RWPE1 (cell line): ENCODE results near the gene ARGFX.
"Not testable (repeated sequence)": the region's sequence is repeated elsewhere in the genome, so short reads cannot be mapped to it uniquely, and the experiment has no call there.

Source experiments
- CTCF ChIA-PET: fragments of 350-600 bp; sonication (Branson Sonifier 250); formaldehyde crosslinking; extraction: SDS; loops from one replicate; lab custom pipeline; 2021; lab: Yijun Ruan, JAX
- POLR2A ChIA-PET: fragments of 400-600 bp; formaldehyde crosslinking; extraction: SDS; loops from one replicate; lab custom pipeline; 2020; ENCODE audit warnings: antibody characterized with exemption; ENCODE audit not compliant: low non-redundant PET; lab: Yijun Ruan, JAX
- DNase-seq: peaks from one replicate; pipeline ENCODE4 v3.0.0; 2012; ENCODE audit warnings: low spot score
- H3K27ac ChIP-seq: fragments of 450-650 bp; 2 replicates; pipeline ENCODE4 v1.5.1; 2017
- TF ChIP-seq, protein P1 (sequence below): fragments of 450-650 bp; conservative IDR thresholded peaks from 2 replicates; pipeline ENCODE4 v1.5.1; 2017; ENCODE audit warnings: low read depth, mild to moderate bottlenecking

Gene ARGFX

GRCh38 chr3:121595765-121596406, 28.1 kb downstream of the ARGFX start:
- ChIA-PET CTCF (interaction anchor here (0.6 kb wide), 1 partner anchor 1976 kb away, joined by 3 read pairs; no protein-coding TSS in a partner anchor), POLR2A (no interaction called here)
- no peak for DNase-seq
- no peak overlapping the region for H3K27ac ChIP-seq
- TF ChIP-seq, protein P1, sequence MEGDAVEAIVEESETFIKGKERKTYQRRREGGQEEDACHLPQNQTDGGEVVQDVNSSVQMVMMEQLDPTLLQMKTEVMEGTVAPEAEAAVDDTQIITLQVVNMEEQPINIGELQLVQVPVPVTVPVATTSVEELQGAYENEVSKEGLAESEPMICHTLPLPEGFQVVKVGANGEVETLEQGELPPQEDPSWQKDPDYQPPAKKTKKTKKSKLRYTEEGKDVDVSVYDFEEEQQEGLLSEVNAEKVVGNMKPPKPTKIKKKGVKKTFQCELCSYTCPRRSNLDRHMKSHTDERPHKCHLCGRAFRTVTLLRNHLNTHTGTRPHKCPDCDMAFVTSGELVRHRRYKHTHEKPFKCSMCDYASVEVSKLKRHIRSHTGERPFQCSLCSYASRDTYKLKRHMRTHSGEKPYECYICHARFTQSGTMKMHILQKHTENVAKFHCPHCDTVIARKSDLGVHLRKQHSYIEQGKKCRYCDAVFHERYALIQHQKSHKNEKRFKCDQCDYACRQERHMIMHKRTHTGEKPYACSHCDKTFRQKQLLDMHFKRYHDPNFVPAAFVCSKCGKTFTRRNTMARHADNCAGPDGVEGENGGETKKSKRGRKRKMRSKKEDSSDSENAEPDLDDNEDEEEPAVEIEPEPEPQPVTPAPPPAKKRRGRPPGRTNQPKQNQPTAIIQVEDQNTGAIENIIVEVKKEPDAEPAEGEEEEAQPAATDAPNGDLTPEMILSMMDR = no peak

DNA sequence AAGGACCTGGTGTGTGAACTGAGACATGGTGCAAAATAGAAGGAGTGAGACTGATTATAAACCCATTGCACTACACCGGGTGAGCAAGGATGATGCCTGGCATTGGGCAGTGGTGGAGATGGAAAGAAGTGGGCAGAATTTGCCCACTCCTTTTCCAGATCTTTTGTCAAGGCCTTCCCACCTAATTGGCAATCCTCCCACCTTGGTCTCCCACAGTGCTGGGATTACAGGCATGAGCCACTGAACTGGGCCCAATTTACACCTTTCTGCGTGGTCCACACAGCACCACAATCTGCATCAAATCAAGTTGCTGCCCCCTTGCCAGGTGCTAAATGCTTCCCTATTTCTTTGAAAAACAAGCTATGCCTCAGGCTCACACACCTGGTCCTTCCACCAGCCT, 30.8 kb downstream of the ARGFX start:
- no peak overlapping the region for H3K27ac ChIP-seq
- DNase-seq = no peak
- ChIA-PET CTCF (no interaction called here), POLR2A (no interaction called here)
- TF ChIP-seq, protein P1 = no peak

DNA sequence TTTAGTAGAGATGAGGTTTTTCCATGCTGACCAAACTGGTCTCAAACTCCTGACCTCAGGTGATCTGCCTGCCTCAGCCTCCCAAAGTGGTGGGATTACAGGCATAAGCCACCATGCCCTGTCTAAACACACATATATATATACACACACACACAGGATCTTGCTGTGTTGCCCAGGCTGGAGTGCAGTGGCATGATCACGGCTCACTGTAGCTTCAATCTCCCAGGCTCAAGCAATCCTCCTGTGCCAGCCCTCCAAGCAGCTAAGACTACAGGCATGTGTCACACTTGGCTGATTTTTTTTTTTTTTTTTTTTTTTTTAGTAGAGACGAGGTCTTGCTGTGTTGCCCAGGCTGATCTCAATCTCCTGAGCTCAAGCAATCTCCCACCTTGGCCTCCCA, 32.2 kb downstream of the ARGFX start:
- CTCF ChIA-PET, POLR2A ChIA-PET, DNase-seq, H3K27ac ChIP-seq: not testable (repeated sequence)

GRCh38 chr3:121601212-121601812, 33.6 kb downstream of the ARGFX start:
- CTCF ChIA-PET = interaction anchor here (0.6 kb wide), 2 partner anchors 115 to 1522 kb away, joined by 3 to 4 read pairs; no protein-coding TSS in a partner anchor
- TF ChIP-seq, protein P1 = no peak
- DNase-seq = no peak
- no peak overlapping the region for H3K27ac ChIP-seq
- POLR2A ChIA-PET = no interaction called here

DNA sequence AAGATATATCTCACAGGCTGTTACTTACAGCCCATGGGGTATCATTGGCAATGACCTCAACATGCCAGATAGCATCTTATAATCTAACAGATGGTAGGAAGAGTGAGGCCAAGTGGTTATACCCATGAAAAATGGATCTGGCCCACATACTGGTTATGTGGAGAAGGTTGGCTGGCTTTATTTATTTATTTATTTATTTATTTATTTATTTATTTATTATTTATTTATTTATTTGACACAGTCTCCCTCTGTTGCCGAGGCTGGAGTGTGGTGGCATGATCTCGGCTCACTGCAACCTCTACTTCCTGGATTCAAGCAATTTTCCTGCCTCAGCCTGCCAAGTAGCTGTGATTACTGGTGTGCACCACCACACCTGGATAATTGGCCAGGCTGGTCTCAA, 37.0 kb downstream of the ARGFX start:
- no peak overlapping the region for H3K27ac ChIP-seq
- ChIA-PET CTCF (no interaction called here), POLR2A (no interaction called here)
- TF ChIP-seq, protein P1 = no peak
- no peak for DNase-seq

GRCh38 chr3:121606106-121606505, 38.4 kb downstream of the ARGFX start:
- TF ChIP-seq, protein P1 = no peak
- CTCF ChIA-PET = interaction anchor here (0.6 kb wide), 1 partner anchor 19 kb away, joined by 3 read pairs; no protein-coding TSS in a partner anchor
- POLR2A ChIA-PET = no interaction called here
- H3K27ac ChIP-seq = no peak overlapping the region
- DNase-seq = no peak
